ENCODE data around the gene FAM222A.

The FAM222A gene

GRCh38 chr12:109779382-109779781 lies 65.8 kb downstream of the FAM222A start:
- Histone ChIP-seq H3K4me3 (ENCODE audit: low read length in 2 of 2) (no peak overlapping the region), H3K9ac (ENCODE audit: low read length in 2 of 2) (no peak overlapping the region), H3K27me3 (ENCODE audit: control insufficient read depth in 1 of 2, insufficient read depth in 2 of 2, low read length in 2 of 2) (peaks cover 2 to 8% of the 10 kb centered on the region in 2 donors), H3K27ac (ENCODE audit: low read length) (no peak overlapping the region), H3K9me3 (ENCODE audit: control insufficient read depth in 2 of 2, low read length in 2 of 2) (peaks cover 4 to 5% of the 10 kb centered on the region in 2 donors), H3K36me3 (ENCODE audit: control insufficient read depth in 2 of 2, insufficient read depth in 2 of 2, low read length in 2 of 2) (no peaks in the 10 kb centered on the region), H3K4me1 (ENCODE audit: control insufficient read depth, insufficient read depth, low read length) (no peaks in the 10 kb centered on the region)

- H3K9ac ChIP-seq (ENCODE audit: low read length in 2 of 2) = no peak overlapping the region
- no peaks in the 10 kb centered on the region for H3K36me3 ChIP-seq (ENCODE audit: control insufficient read depth in 2 of 2, insufficient read depth in 2 of 2, low read length in 2 of 2)
- no peak overlapping the region for H3K4me3 ChIP-seq (ENCODE audit: low read length in 2 of 2)
- peaks cover 4 to 5% of the 10 kb centered on the region in 2 donors for H3K9me3 ChIP-seq (ENCODE audit: control insufficient read depth in 2 of 2, low read length in 2 of 2)
- peaks cover 0 to 4% of the 10 kb centered on the region in 2 donors for H3K27me3 ChIP-seq (ENCODE audit: control insufficient read depth in 1 of 2, insufficient read depth in 2 of 2, low read length in 2 of 2)
- no peaks in the 10 kb centered on the region for H3K4me1 ChIP-seq (ENCODE audit: control insufficient read depth, insufficient read depth, low read length)
- no peak overlapping the region for H3K27ac ChIP-seq (ENCODE audit: low read length)
Observed at GRCh38 chr12:109781668-109782325, 68.2 kb downstream of the FAM222A start.

- H3K9me3 ChIP-seq (ENCODE audit: control insufficient read depth in 2 of 2, low read length in 2 of 2) = peaks cover 4 to 5% of the 10 kb centered on the region in 2 donors
Observed at GRCh38 chr12:109782326-109782703, 68.7 kb downstream of the FAM222A start.

GRCh38 chr12:109783135-109783964 lies 69.7 kb downstream of the FAM222A start:
- Histone ChIP-seq H3K4me1 (ENCODE audit: control insufficient read depth, insufficient read depth, low read length) (no peaks in the 10 kb centered on the region), H3K27me3 (ENCODE audit: control insufficient read depth in 1 of 2, insufficient read depth in 2 of 2, low read length in 2 of 2) (peaks cover 0 to 4% of the 10 kb centered on the region in 2 donors), H3K9me3 (ENCODE audit: control insufficient read depth in 2 of 2, low read length in 2 of 2) (peaks cover 4 to 5% of the 10 kb centered on the region in 2 donors), H3K9ac (ENCODE audit: low read length in 2 of 2) (no peak overlapping the region), H3K27ac (ENCODE audit: low read length) (no peak overlapping the region), H3K36me3 (ENCODE audit: control insufficient read depth in 2 of 2, insufficient read depth in 2 of 2, low read length in 2 of 2) (no peaks in the 10 kb centered on the region), H3K4me3 (ENCODE audit: low read length in 2 of 2) (no peak overlapping the region)

More at GRCh38 chr12:109782326-109782703, 68.7 kb downstream of the FAM222A start:
- Histone ChIP-seq H3K27ac (ENCODE audit: low read length) (no peak overlapping the region), H3K4me3 (ENCODE audit: low read length in 2 of 2) (no peak overlapping the region), H3K9ac (ENCODE audit: low read length in 2 of 2) (no peak overlapping the region), H3K36me3 (ENCODE audit: control insufficient read depth in 2 of 2, insufficient read depth in 2 of 2, low read length in 2 of 2) (no peaks in the 10 kb centered on the region), H3K4me1 (ENCODE audit: control insufficient read depth, insufficient read depth, low read length) (no peaks in the 10 kb centered on the region), H3K27me3 (ENCODE audit: control insufficient read depth in 1 of 2, insufficient read depth in 2 of 2, low read length in 2 of 2) (peaks cover 0 to 4% of the 10 kb centered on the region in 2 donors)

- peaks cover 0 to 4% of the 10 kb centered on the region in 2 donors for H3K27me3 ChIP-seq (ENCODE audit: control insufficient read depth in 1 of 2, insufficient read depth in 2 of 2, low read length in 2 of 2)
- no peak overlapping the region for H3K4me3 ChIP-seq (ENCODE audit: low read length in 2 of 2)
- no peaks in the 10 kb centered on the region for H3K4me1 ChIP-seq (ENCODE audit: control insufficient read depth, insufficient read depth, low read length)
- no peaks in the 10 kb centered on the region for H3K36me3 ChIP-seq (ENCODE audit: control insufficient read depth in 2 of 2, insufficient read depth in 2 of 2, low read length in 2 of 2)
- H3K9me3 ChIP-seq (ENCODE audit: control insufficient read depth in 2 of 2, low read length in 2 of 2) = peaks cover 4 to 5% of the 10 kb centered on the region in 2 donors
- H3K27ac ChIP-seq (ENCODE audit: low read length) = no peak overlapping the region
- H3K9ac ChIP-seq (ENCODE audit: low read length in 2 of 2) = no peak overlapping the region
Observed at GRCh38 chr12:109783965-109784244, 70.3 kb downstream of the FAM222A start.

GRCh38 chr12:109785854-109786253 lies 72.2 kb downstream of the FAM222A start:
- Histone ChIP-seq H3K27ac (ENCODE audit: low read length) (no peak overlapping the region), H3K4me3 (ENCODE audit: low read length in 2 of 2) (no peak overlapping the region), H3K27me3 (ENCODE audit: control insufficient read depth in 1 of 2, insufficient read depth in 2 of 2, low read length in 2 of 2) (peaks cover 0 to 7% of the 10 kb centered on the region in 2 donors), H3K4me1 (ENCODE audit: control insufficient read depth, insufficient read depth, low read length) (no peaks in the 10 kb centered on the region), H3K9ac (ENCODE audit: low read length in 2 of 2) (no peak overlapping the region), H3K9me3 (ENCODE audit: control insufficient read depth in 2 of 2, low read length in 2 of 2) (no peaks in the 10 kb centered on the region), H3K36me3 (ENCODE audit: control insufficient read depth in 2 of 2, insufficient read depth in 2 of 2, low read length in 2 of 2) (no peaks in the 10 kb centered on the region)

- Histone ChIP-seq H3K36me3 (ENCODE audit: control insufficient read depth in 2 of 2, insufficient read depth in 2 of 2, low read length in 2 of 2) (no peaks in the 10 kb centered on the region), H3K4me3 (ENCODE audit: low read length in 2 of 2) (no peak overlapping the region)
Observed at GRCh38 chr12:109786799-109787198, 73.2 kb downstream of the FAM222A start.

GRCh38 chr12:109789526-109790048 lies 76.0 kb downstream of the FAM222A start:
- Histone ChIP-seq H3K4me1 (ENCODE audit: control insufficient read depth, insufficient read depth, low read length) (no peaks in the 10 kb centered on the region), H3K9ac (ENCODE audit: low read length in 2 of 2) (no peak overlapping the region), H3K27ac (ENCODE audit: low read length) (no peak overlapping the region), H3K4me3 (ENCODE audit: low read length in 2 of 2) (no peak overlapping the region), H3K36me3 (ENCODE audit: control insufficient read depth in 2 of 2, insufficient read depth in 2 of 2, low read length in 2 of 2) (no peaks in the 10 kb centered on the region), H3K27me3 (ENCODE audit: control insufficient read depth in 1 of 2, insufficient read depth in 2 of 2, low read length in 2 of 2) (peaks cover 0 to 5% of the 10 kb centered on the region in 2 donors), H3K9me3 (ENCODE audit: control insufficient read depth in 2 of 2, low read length in 2 of 2) (no peaks in the 10 kb centered on the region)

More at GRCh38 chr12:109786799-109787198, 73.2 kb downstream of the FAM222A start:
- Histone ChIP-seq H3K9ac (ENCODE audit: low read length in 2 of 2) (no peak overlapping the region), H3K4me1 (ENCODE audit: control insufficient read depth, insufficient read depth, low read length) (no peaks in the 10 kb centered on the region), H3K27me3 (ENCODE audit: control insufficient read depth in 1 of 2, insufficient read depth in 2 of 2, low read length in 2 of 2) (peaks cover 0 to 7% of the 10 kb centered on the region in 2 donors), H3K9me3 (ENCODE audit: control insufficient read depth in 2 of 2, low read length in 2 of 2) (no peaks in the 10 kb centered on the region), H3K27ac (ENCODE audit: low read length) (no peak overlapping the region)

- Histone ChIP-seq H3K4me1 (ENCODE audit: control insufficient read depth, insufficient read depth, low read length) (no peaks in the 10 kb centered on the region), H3K9ac (ENCODE audit: low read length in 2 of 2) (no peak overlapping the region), H3K27ac (ENCODE audit: low read length) (no peak overlapping the region), H3K27me3 (ENCODE audit: control insufficient read depth in 1 of 2, insufficient read depth in 2 of 2, low read length in 2 of 2) (peaks cover 0 to 5% of the 10 kb centered on the region in 2 donors), H3K9me3 (ENCODE audit: control insufficient read depth in 2 of 2, low read length in 2 of 2) (no peaks in the 10 kb centered on the region), H3K36me3 (ENCODE audit: control insufficient read depth in 2 of 2, insufficient read depth in 2 of 2, low read length in 2 of 2) (no peaks in the 10 kb centered on the region), H3K4me3 (ENCODE audit: low read length in 2 of 2) (no peak overlapping the region)
Observed at GRCh38 chr12:109792992-109793391, 79.4 kb downstream of the FAM222A start.

GRCh38 chr12:109793411-109793810 lies 79.8 kb downstream of the FAM222A start:
- Histone ChIP-seq H3K4me3 (ENCODE audit: low read length in 2 of 2) (no peak overlapping the region), H3K27me3 (ENCODE audit: control insufficient read depth in 1 of 2, insufficient read depth in 2 of 2, low read length in 2 of 2) (peaks cover 0 to 5% of the 10 kb centered on the region in 2 donors), H3K4me1 (ENCODE audit: control insufficient read depth, insufficient read depth, low read length) (no peaks in the 10 kb centered on the region), H3K9ac (ENCODE audit: low read length in 2 of 2) (no peak overlapping the region), H3K36me3 (ENCODE audit: control insufficient read depth in 2 of 2, insufficient read depth in 2 of 2, low read length in 2 of 2) (no peaks in the 10 kb centered on the region), H3K9me3 (ENCODE audit: control insufficient read depth in 2 of 2, low read length in 2 of 2) (no peaks in the 10 kb centered on the region), H3K27ac (ENCODE audit: low read length) (no peak overlapping the region)
